Ishikawa (cell line): ENCODE measurements around the gene ITGB8.

Experiments used
- CEBPB ChIP-seq: IDR thresholded peaks from 2 replicates; pipeline ENCODE4 v1.6.1; 2012
- CREB1 ChIP-seq: IDR thresholded peaks from 2 replicates; pipeline ENCODE4 v1.6.1; 2012; ENCODE audit warnings: low read depth
- EGR1 ChIP-seq: IDR thresholded peaks from 2 replicates; pipeline ENCODE4 v1.6.1; 2012
- EP300 ChIP-seq: IDR thresholded peaks from 2 replicates; pipeline ENCODE4 v1.6.1; 2012; ENCODE audit warnings: borderline replicate concordance
- FOXM1 ChIP-seq: IDR thresholded peaks from 2 replicates; pipeline ENCODE4 v1.6.1; 2012; ENCODE audit warnings: low read depth, borderline replicate concordance
- NFIC ChIP-seq: IDR thresholded peaks from 2 replicates; pipeline ENCODE4 v1.6.1; 2012
- RAD21 ChIP-seq: IDR thresholded peaks from 2 replicates; pipeline ENCODE4 v1.6.1; 2012; ENCODE audit warnings: low read depth
- TAF1 ChIP-seq: IDR thresholded peaks from 2 replicates; pipeline ENCODE4 v1.6.1; 2012; ENCODE audit warnings: low read depth, mild to moderate bottlenecking
- TCF12 ChIP-seq: IDR thresholded peaks from 2 replicates; pipeline ENCODE4 v1.6.1; 2012; ENCODE audit warnings: low read depth
- TEAD4 ChIP-seq: IDR thresholded peaks from 2 replicates; pipeline ENCODE4 v1.6.1; 2012
- YY1 ChIP-seq: IDR thresholded peaks from 2 replicates; pipeline ENCODE4 v1.6.1; 2012; ENCODE audit warnings: low read depth
- ZBTB7A ChIP-seq: IDR thresholded peaks from 2 replicates; pipeline ENCODE4 v1.6.1; 2012; ENCODE audit warnings: low read depth
- TF ChIP-seq, protein P1 (sequence below): IDR thresholded peaks from 2 replicates; pipeline ENCODE4 v1.6.1; 2012; ENCODE audit warnings: low read depth, mild to moderate bottlenecking
- TF ChIP-seq, protein P2 (sequence below): IDR thresholded peaks from 2 replicates; pipeline ENCODE4 v1.6.1; 2012
- TF ChIP-seq, protein P3 (sequence below): IDR thresholded peaks from 2 replicates; pipeline ENCODE4 v1.6.1; 2012

Gene ITGB8

DNA sequence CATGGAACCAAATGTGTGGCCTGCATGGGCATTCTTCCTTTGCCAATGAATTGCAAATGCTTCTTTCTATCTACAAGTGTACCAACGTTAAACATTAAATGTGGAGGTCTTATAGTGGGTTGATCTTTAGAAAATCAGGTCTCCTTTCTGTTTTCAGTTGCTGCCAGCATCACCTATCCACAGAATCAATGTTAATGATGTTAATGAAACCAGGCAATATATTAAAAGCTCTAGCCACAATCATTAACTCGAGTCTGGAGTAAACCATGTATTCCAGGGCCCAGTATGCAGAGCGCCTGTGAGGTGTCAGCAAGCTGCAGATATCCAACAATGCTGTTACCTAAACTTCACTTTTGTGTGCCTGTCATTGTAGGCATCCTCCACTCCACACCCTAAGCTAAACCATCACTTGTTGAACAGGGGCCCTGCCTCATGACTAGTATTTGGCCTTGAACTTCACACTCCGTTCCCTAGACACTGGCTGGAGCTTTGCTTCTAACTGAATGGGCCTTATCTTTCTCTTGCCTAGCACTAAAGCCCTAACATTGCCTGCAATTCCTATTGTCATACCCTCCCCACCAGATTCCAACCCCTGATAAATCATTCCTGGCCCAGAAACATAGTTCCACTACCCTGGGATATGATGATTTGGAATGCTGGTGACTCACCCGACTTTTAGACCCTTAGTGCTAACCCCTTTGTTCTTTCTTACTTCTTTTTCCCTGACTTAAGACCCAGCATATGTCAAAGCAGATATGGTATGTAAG lies 24.3 kb upstream of the ITGB8 start:
- TF ChIP-seq RAD21 (no peak), FOXM1 (no peak), NFIC (no peak), TEAD4 (no peak), EP300 (no peak), ZBTB7A (no peak), EGR1 (no peak), TAF1 (no peak), YY1 (no peak), TCF12 (no peak), CEBPB (no peak)
- TF ChIP-seq, protein P1, sequence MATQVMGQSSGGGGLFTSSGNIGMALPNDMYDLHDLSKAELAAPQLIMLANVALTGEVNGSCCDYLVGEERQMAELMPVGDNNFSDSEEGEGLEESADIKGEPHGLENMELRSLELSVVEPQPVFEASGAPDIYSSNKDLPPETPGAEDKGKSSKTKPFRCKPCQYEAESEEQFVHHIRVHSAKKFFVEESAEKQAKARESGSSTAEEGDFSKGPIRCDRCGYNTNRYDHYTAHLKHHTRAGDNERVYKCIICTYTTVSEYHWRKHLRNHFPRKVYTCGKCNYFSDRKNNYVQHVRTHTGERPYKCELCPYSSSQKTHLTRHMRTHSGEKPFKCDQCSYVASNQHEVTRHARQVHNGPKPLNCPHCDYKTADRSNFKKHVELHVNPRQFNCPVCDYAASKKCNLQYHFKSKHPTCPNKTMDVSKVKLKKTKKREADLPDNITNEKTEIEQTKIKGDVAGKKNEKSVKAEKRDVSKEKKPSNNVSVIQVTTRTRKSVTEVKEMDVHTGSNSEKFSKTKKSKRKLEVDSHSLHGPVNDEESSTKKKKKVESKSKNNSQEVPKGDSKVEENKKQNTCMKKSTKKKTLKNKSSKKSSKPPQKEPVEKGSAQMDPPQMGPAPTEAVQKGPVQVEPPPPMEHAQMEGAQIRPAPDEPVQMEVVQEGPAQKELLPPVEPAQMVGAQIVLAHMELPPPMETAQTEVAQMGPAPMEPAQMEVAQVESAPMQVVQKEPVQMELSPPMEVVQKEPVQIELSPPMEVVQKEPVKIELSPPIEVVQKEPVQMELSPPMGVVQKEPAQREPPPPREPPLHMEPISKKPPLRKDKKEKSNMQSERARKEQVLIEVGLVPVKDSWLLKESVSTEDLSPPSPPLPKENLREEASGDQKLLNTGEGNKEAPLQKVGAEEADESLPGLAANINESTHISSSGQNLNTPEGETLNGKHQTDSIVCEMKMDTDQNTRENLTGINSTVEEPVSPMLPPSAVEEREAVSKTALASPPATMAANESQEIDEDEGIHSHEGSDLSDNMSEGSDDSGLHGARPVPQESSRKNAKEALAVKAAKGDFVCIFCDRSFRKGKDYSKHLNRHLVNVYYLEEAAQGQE: no peak
- TF ChIP-seq, protein P2, sequence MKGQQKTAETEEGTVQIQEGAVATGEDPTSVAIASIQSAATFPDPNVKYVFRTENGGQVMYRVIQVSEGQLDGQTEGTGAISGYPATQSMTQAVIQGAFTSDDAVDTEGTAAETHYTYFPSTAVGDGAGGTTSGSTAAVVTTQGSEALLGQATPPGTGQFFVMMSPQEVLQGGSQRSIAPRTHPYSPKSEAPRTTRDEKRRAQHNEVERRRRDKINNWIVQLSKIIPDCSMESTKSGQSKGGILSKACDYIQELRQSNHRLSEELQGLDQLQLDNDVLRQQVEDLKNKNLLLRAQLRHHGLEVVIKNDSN: no peak
- TF ChIP-seq, protein P3, sequence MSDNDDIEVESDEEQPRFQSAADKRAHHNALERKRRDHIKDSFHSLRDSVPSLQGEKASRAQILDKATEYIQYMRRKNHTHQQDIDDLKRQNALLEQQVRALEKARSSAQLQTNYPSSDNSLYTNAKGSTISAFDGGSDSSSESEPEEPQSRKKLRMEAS: no peak

DNA sequence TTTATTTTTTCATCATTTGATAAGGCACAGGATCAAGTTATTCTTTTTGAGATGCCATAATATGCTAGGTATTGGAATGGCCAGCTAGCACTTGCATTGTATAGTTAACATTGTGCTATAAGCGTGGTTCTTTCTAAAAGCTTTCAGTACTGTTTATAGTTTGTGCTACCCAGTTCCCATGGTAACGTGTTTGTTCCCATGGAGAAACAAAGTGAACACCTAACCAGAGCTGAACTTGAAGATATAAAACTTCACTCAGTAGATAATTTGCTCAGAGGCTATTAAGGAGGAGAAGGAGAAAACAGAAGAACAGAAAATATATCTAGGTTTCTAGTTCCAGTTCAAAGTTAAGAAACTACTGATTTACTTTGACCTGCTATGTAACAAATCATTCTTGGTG lies 23.6 kb upstream of the ITGB8 start:
- no peak for TF ChIP-seq ZBTB7A
- TF ChIP-seq, protein P1: no peak
- TF ChIP-seq FOXM1: no peak
- TF ChIP-seq YY1: no peak

DNA sequence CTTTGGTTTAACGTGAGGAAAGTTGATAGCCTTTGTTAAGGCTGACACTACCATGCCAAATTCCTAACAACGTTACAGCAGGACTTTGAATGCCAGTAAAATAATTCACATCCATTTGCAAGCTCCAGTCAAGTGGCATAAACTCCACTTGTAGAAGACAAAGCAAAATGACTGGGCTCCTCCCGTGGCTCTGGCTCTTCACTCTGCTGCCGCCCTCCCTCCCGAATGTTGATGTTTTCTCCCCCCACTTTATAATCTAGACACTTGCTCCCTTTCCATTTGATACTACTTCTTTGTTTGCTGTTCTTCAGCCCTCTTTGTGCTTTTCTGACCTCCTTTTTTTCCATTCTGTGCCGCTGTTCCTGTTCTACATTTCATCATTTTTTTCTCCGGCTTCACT lies 22.8 kb upstream of the ITGB8 start:
- TF ChIP-seq EGR1 (no peak), EP300 (no peak), YY1 (no peak), NFIC (no peak), TCF12 (no peak), ZBTB7A (no peak), TEAD4 (no peak), TAF1 (no peak), FOXM1 (no peak), CEBPB (no peak), CREB1 (no peak), RAD21 (no peak)
- TF ChIP-seq, protein P3: no peak
- TF ChIP-seq, protein P1: no peak
- TF ChIP-seq, protein P2: no peak

DNA sequence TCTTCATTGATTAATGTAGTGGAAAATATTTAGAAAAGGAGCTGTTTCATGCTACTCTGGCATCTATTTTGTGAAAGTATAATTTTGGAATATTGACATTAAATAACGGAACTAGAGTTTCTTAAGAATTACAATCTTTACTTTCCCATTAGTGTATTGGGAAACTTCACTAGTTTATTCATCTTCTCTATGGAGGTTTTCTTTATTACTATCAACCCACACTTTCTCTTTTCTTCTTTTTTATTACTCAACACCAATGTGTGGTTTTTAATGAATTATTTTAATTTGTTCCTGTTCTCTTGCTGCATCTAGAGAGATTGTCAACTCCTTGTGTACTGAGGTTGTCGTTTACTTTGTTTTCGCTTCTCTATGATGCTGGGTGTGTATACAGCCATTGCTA lies 20.4 kb upstream of the ITGB8 start:
- no peak for TF ChIP-seq TAF1
- TF ChIP-seq CREB1: no peak
- no peak for TF ChIP-seq FOXM1
- TF ChIP-seq, protein P3: no peak
- no peak for TF ChIP-seq RAD21
- TF ChIP-seq EP300: no peak
- no peak for TF ChIP-seq NFIC
